Mesodermal cell (in vitro differentiated cells): ENCODE data around the gene UBAP2.

Source experiments
- H3K27ac ChIP-seq: 2 replicates; pipeline ENCODE4 v1.7.0; 2013; ENCODE audit warnings: mild to moderate bottlenecking, low read depth, low read length, moderate library complexity; ENCODE audit not compliant: severe bottlenecking
- H3K36me3 ChIP-seq: 2 replicates; pipeline ENCODE4 v1.7.1; 2013; ENCODE audit warnings: mild to moderate bottlenecking, low read length, moderate library complexity; ENCODE audit not compliant: control insufficient read depth, insufficient read depth
- H3K4me1 ChIP-seq: one replicate; pipeline ENCODE4 v1.7.1; 2013; ENCODE audit warnings: mild to moderate bottlenecking, low read length; ENCODE audit not compliant: insufficient read depth, control insufficient read depth, poor library complexity, severe bottlenecking
- H3K4me3 ChIP-seq: 2 replicates; pipeline ENCODE4 v1.7.0; 2013; ENCODE audit warnings: low read length, control low read depth, mild to moderate bottlenecking; ENCODE audit not compliant: insufficient read depth, poor library complexity, severe bottlenecking; ENCODE audit errors: extremely low read depth
- H3K9me3 ChIP-seq: 2 replicates; pipeline ENCODE4 v1.7.1; 2013; ENCODE audit warnings: mild to moderate bottlenecking, low read length, moderate library complexity; ENCODE audit not compliant: control insufficient read depth
- WGBS, 2 experiments: methylation state at CpG; one replicate each; pipeline ENCODE4 v1.1.5; 2013; ENCODE audit warnings: missing lambda C conversion rate in 2 of 2; ENCODE audit not compliant: insufficient coverage in 2 of 2; 5-methylcytosine and 5-hydroxymethylcytosine counted together

Gene UBAP2

GRCh38 chr9:33877727-33878489 lies 170.8 kb downstream of the UBAP2 start:
- Histone ChIP-seq H3K27ac (no peak overlapping the region), H3K4me1 (peaks cover 9% of the 10 kb centered on the region), H3K36me3 (peaks cover 8% of the 10 kb centered on the region), H3K4me3 (no peak overlapping the region), H3K9me3 (no peaks in the 10 kb centered on the region)
- 92 to 96% methylated on average over 4 to 5 of the region's 10 CpGs for WGBS, 2 experiments
